Spinal cord (tissue), 10 donors: ENCODE results near the gene CRYBA2. TPM values are rescaled to one million over a fixed set of nuclear protein-coding genes. Genes with fewer than 3 reads are reported as not detected.

Experiments
- DNase-seq, 6 donors: peaks; one replicate each; pipeline versions ENCODE4 v3.0.0 to v3.0.0-alpha.2; 2013 to 2015; ENCODE audit warnings: low spot score in 6 of 6, low read depth in 4 of 6
- H3K27ac ChIP-seq: one replicate; pipeline ENCODE4 v1.5.1; 2013; ENCODE audit warnings: low read depth, low read length, control low read depth
- H3K27me3 ChIP-seq: one replicate; pipeline ENCODE4 v1.6.1; 2013; ENCODE audit warnings: low read length; ENCODE audit not compliant: control insufficient read depth, insufficient read depth
- H3K36me3 ChIP-seq: one replicate; pipeline ENCODE4 v1.6.1; 2013; ENCODE audit warnings: low read length; ENCODE audit not compliant: control insufficient read depth, insufficient read depth
- H3K4me1 ChIP-seq: one replicate; pipeline ENCODE4 v1.6.1; 2013; ENCODE audit warnings: low read length; ENCODE audit not compliant: control insufficient read depth, insufficient read depth
- H3K4me3 ChIP-seq: one replicate; pipeline ENCODE4 v1.5.1; 2013; ENCODE audit warnings: low read depth, low read length, control low read depth
- H3K9me3 ChIP-seq: one replicate; pipeline ENCODE4 v1.6.1; 2013; ENCODE audit warnings: low read length; ENCODE audit not compliant: control insufficient read depth, insufficient read depth
- WGBS: methylation state at CpG from one replicate; pipeline ENCODE4 v1.1.5; 2013; ENCODE audit warnings: missing lambda C conversion rate; ENCODE audit not compliant: insufficient coverage; 5-methylcytosine and 5-hydroxymethylcytosine counted together
- polyA plus RNA-seq, 2 donors: library from polyadenylated mRNA; unstranded; fragments of 120-200 nt; gene quantifications; one replicate each; pipeline ENCODE4 v1.2.1, GENCODE V29; 2013; ENCODE audit not compliant: insufficient read length in 2 of 2
- total RNA-seq, 2 donors: library from RNA; depleted of rRNA in 1 of 2; stranded (reverse); fragments of 120-200 nt in 1 of 2; fragments of >200 nt in 1 of 2; gene quantifications; one replicate each; pipeline versions ENCODE4 v1.2.3 to v1.2.4, GENCODE V29; 2013 to 2014
- donor health status: healthy.

Gene CRYBA2
- total and polyA plus RNA-seq, 4 donors, result 0.63 to 0.76 TPM; not detected in 2

- no peaks in the 10 kb centered on the region for H3K9me3 ChIP-seq
- H3K36me3 ChIP-seq, result peaks cover 3% of the 10 kb centered on the region
- H3K27me3 ChIP-seq, result peaks cover 19% of the 10 kb centered on the region
- DNase-seq, result peak in 5 of 6 donors; percentile 48 to 94 (median 73)
- H3K4me1 ChIP-seq, result peaks cover 31% of the 10 kb centered on the region
- H3K27ac ChIP-seq, result peak overlapping the region; percentile 15
- 35% methylated on average over 11 of the region's 14 CpGs for WGBS
- H3K4me3 ChIP-seq, result no peak overlapping the region
These were observed 24.1 kb upstream of the CRYBA2 start for GRCh38 chr2:219017201-219017931.

GRCh38 chr2:219016721-219017120 lies 23.5 kb upstream of the CRYBA2 start:
- WGBS, result 91% methylated on average over 8 of the region's 11 CpGs
- DNase-seq, result no peak
- H3K4me3 ChIP-seq, result no peak overlapping the region
- H3K36me3 ChIP-seq, result no peaks in the 10 kb centered on the region
- no peak overlapping the region for H3K27ac ChIP-seq
- no peaks in the 10 kb centered on the region for H3K9me3 ChIP-seq
- H3K4me1 ChIP-seq, result peaks cover 31% of the 10 kb centered on the region
- H3K27me3 ChIP-seq, result peaks cover 23% of the 10 kb centered on the region

- no peaks in the 10 kb centered on the region for H3K4me1 ChIP-seq
- peaks cover 33% of the 10 kb centered on the region for H3K27me3 ChIP-seq
- no peak overlapping the region for H3K4me3 ChIP-seq
- DNase-seq, result no peak
- no peak overlapping the region for H3K27ac ChIP-seq
- WGBS, result no CpG with 5 or more reads among the region's 5 CpGs
- no peaks in the 10 kb centered on the region for H3K9me3 ChIP-seq
- no peaks in the 10 kb centered on the region for H3K36me3 ChIP-seq
These were observed 17.7 kb upstream of the CRYBA2 start for GRCh38 chr2:219010873-219011272.

GRCh38 chr2:219010162-219010756 lies 17.0 kb upstream of the CRYBA2 start:
- DNase-seq, result peak in 1 of 6 donors; percentile 28
- no peak overlapping the region for H3K4me3 ChIP-seq
- peaks cover 39% of the 10 kb centered on the region for H3K27me3 ChIP-seq
- no peak overlapping the region for H3K27ac ChIP-seq
- WGBS, result 45% methylated on average over 2 of the region's 6 CpGs
- H3K9me3 ChIP-seq, result no peaks in the 10 kb centered on the region
- no peaks in the 10 kb centered on the region for H3K36me3 ChIP-seq
- no peaks in the 10 kb centered on the region for H3K4me1 ChIP-seq

GRCh38 chr2:219009294-219009693 lies 16.1 kb upstream of the CRYBA2 start:
- H3K27ac ChIP-seq, result no peak overlapping the region
- no peaks in the 10 kb centered on the region for H3K36me3 ChIP-seq
- no peaks in the 10 kb centered on the region for H3K9me3 ChIP-seq
- 38% methylated on average over 1 of the region's 2 CpGs for WGBS
- DNase-seq, result no peak
- no peak overlapping the region for H3K4me3 ChIP-seq
- H3K4me1 ChIP-seq, result no peaks in the 10 kb centered on the region
- H3K27me3 ChIP-seq, result peaks cover 44% of the 10 kb centered on the region

GRCh38 chr2:219003979-219004378 lies 10.8 kb upstream of the CRYBA2 start:
- peaks cover 77% of the 10 kb centered on the region for H3K27me3 ChIP-seq
- DNase-seq, result no peak

GRCh38 chr2:219003267-219003634 lies 10.0 kb upstream of the CRYBA2 start:
- no peak overlapping the region for H3K27ac ChIP-seq
- no peaks in the 10 kb centered on the region for H3K36me3 ChIP-seq
- no peak overlapping the region for H3K4me3 ChIP-seq
- H3K4me1 ChIP-seq, result peaks cover 17% of the 10 kb centered on the region
- DNase-seq, result no peak
- peaks cover 82% of the 10 kb centered on the region for H3K27me3 ChIP-seq
- 1% methylated on average over 10 of the region's 20 CpGs for WGBS
- H3K9me3 ChIP-seq, result no peaks in the 10 kb centered on the region

More at GRCh38 chr2:219003979-219004378, 10.8 kb upstream of the CRYBA2 start:
- Histone ChIP-seq H3K4me3 (no peak overlapping the region), H3K4me1 (peaks cover 17% of the 10 kb centered on the region), H3K9me3 (no peaks in the 10 kb centered on the region), H3K36me3 (no peaks in the 10 kb centered on the region), H3K27ac (no peak overlapping the region)
- WGBS, result 82% methylated on average over 2 of the region's 3 CpGs

GRCh38 chr2:219002395-219003266 lies 9.4 kb upstream of the CRYBA2 start:
- peak in 1 of 6 donors; percentile 61 for DNase-seq
- Histone ChIP-seq H3K27ac (no peak overlapping the region), H3K27me3 (peaks cover 86% of the 10 kb centered on the region), H3K9me3 (no peaks in the 10 kb centered on the region), H3K4me1 (peaks cover 17% of the 10 kb centered on the region), H3K36me3 (no peaks in the 10 kb centered on the region), H3K4me3 (no peak overlapping the region)
- under 1% methylated on average over 72 of the region's 72 CpGs for WGBS

GRCh38 chr2:219001577-219002394 lies 8.6 kb upstream of the CRYBA2 start:
- Histone ChIP-seq H3K36me3 (no peaks in the 10 kb centered on the region), H3K4me3 (no peak overlapping the region), H3K9me3 (no peaks in the 10 kb centered on the region), H3K4me1 (peaks cover 17% of the 10 kb centered on the region), H3K27me3 (peaks cover 88% of the 10 kb centered on the region), H3K27ac (no peak overlapping the region)
- WGBS, result 1% methylated on average over 61 of the region's 70 CpGs
- DNase-seq, result no peak
